Testis (tissue), 3 donors: ENCODE results near the gene RNASE3. TPM values are rescaled to one million over a fixed set of nuclear protein-coding genes. Genes with fewer than 3 reads are reported as not detected.

Source experiments
- DNase-seq: peaks from one replicate; pipeline ENCODE4 v3.0.0-alpha.2; 2019
- H3K27ac ChIP-seq, 2 donors: fragments of 200-600 bp; sonication (generic); one replicate each; pipeline ENCODE4 v1.5.1; 2019
- H3K27me3 ChIP-seq: fragments of 200-600 bp; sonication (generic); one replicate; pipeline ENCODE4 v1.5.1; 2019
- H3K36me3 ChIP-seq: fragments of 200-600 bp; sonication (generic); one replicate; pipeline ENCODE4 v1.5.1; 2017; ENCODE audit warnings: low read depth; ENCODE audit errors: missing control alignments
- H3K4me1 ChIP-seq: fragments of 200-600 bp; sonication (generic); one replicate; pipeline ENCODE4 v1.5.1; 2019
- H3K4me3 ChIP-seq, 2 donors: fragments of 200-600 bp; sonication (generic); one replicate each; pipeline ENCODE4 v1.5.1; 2017 to 2019
- H3K9me3 ChIP-seq: fragments of 200-600 bp; sonication (generic); one replicate; pipeline ENCODE4 v1.5.1; 2017
- POLR2A ChIP-seq: fragments of 450-650 bp; IDR thresholded peaks from one replicate; pipeline ENCODE4 v1.6.1; 2017; ENCODE audit warnings: antibody characterized with exemption, mild to moderate bottlenecking, moderate library complexity
- WGBS, 2 donors: methylation state at CpG; one replicate each; pipeline ENCODE4 v1.1.5; 2018; 5-methylcytosine and 5-hydroxymethylcytosine counted together
- intact Hi-C: fragments of 100-400 bp; cut with DNase I; formaldehyde crosslinking; loops from one replicate; pipeline ENCODE4 v1.15.1; 2023; ENCODE audit warnings: low total_unique reads
- polyA plus RNA-seq: library from polyadenylated mRNA; stranded (reverse); fragments of 350-450 nt; fragmentation: Illumina TruSeq; extraction: RNeasy Lipid Tissue Mini Kit (QIAGEN cat#74804); gene quantifications from one replicate; pipeline ENCODE4 v1.2.3, GENCODE V29; 2014; ENCODE audit warnings: low read depth, low replicate concordance; ENCODE audit not compliant: insufficient read depth
- total RNA-seq, 2 donors: library from RNA; depleted of rRNA; stranded (reverse); fragments of >200 nt; gene quantifications; one replicate each; pipeline ENCODE4 v1.2.3, GENCODE V29; 2016
- TF ChIP-seq, protein P1 (sequence below), 3 experiments: fragments of 450-650 bp in 2 of 3; fragments of 200-600 bp in 1 of 3; sonication (generic) in 1 of 3; IDR thresholded peaks; one replicate each; pipeline ENCODE4 v1.5.1; 2016 to 2019; ENCODE audit warnings: antibody characterized with exemption in 3 of 3, mild to moderate bottlenecking in 2 of 3, moderate library complexity in 1 of 3

RNASE3 gene
- total and polyA plus RNA-seq, 3 donors from 2014 or later, result 0.50 to 1.4 (median 0.63) TPM

DNA sequence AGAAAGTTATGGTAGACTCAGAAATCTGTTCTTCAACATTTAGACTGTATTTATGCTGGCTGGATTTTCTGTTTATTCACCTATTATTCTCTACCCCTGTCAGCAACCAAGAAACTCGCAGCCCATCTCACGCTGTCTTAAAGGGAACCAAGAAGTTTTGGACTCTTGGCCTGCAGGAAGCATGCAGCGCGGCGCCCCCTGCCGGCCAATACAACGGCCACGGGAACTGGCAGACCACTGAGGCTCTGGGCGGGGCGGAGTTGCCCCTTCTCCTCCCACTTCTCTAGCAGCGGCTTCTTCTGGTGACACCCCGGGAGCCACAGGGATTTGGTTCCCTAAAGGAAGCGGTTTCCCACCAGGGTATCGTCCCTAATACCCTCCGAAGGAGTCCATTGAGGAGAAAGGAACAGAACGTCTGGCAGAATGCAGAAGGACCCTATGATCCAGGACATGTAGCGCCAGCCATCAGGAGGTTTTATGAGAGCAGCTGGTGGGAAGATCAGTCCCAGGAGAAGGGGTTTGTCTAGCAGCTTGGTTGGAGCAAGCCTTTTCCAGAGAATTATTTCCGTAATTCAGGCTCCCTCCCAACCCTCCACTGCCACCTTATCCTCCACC is 43.1 kb downstream of the RNASE3 start:
- peak overlapping the region in 1 of 2 donors; percentile 23 for H3K4me3 ChIP-seq
- no peak overlapping the region for H3K27ac ChIP-seq
- TF ChIP-seq, protein P1, sequence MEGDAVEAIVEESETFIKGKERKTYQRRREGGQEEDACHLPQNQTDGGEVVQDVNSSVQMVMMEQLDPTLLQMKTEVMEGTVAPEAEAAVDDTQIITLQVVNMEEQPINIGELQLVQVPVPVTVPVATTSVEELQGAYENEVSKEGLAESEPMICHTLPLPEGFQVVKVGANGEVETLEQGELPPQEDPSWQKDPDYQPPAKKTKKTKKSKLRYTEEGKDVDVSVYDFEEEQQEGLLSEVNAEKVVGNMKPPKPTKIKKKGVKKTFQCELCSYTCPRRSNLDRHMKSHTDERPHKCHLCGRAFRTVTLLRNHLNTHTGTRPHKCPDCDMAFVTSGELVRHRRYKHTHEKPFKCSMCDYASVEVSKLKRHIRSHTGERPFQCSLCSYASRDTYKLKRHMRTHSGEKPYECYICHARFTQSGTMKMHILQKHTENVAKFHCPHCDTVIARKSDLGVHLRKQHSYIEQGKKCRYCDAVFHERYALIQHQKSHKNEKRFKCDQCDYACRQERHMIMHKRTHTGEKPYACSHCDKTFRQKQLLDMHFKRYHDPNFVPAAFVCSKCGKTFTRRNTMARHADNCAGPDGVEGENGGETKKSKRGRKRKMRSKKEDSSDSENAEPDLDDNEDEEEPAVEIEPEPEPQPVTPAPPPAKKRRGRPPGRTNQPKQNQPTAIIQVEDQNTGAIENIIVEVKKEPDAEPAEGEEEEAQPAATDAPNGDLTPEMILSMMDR (IDR thresholded peaks at IDR 0.05), result peak in 1 of 3 experiments; percentile 47
- TF ChIP-seq POLR2A, result no peak
- 8 to 25% methylated on average over 15 to 18 of the region's 18 CpGs for WGBS, 2 donors
- DNase-seq, result peak; percentile 66
- H3K36me3 ChIP-seq, result no peaks in the 10 kb centered on the region
- no peaks in the 10 kb centered on the region for H3K4me1 ChIP-seq
- no peaks in the 10 kb centered on the region for H3K9me3 ChIP-seq
- intact Hi-C loops, result no loop called here
- H3K27me3 ChIP-seq, result no peaks in the 10 kb centered on the region

DNA sequence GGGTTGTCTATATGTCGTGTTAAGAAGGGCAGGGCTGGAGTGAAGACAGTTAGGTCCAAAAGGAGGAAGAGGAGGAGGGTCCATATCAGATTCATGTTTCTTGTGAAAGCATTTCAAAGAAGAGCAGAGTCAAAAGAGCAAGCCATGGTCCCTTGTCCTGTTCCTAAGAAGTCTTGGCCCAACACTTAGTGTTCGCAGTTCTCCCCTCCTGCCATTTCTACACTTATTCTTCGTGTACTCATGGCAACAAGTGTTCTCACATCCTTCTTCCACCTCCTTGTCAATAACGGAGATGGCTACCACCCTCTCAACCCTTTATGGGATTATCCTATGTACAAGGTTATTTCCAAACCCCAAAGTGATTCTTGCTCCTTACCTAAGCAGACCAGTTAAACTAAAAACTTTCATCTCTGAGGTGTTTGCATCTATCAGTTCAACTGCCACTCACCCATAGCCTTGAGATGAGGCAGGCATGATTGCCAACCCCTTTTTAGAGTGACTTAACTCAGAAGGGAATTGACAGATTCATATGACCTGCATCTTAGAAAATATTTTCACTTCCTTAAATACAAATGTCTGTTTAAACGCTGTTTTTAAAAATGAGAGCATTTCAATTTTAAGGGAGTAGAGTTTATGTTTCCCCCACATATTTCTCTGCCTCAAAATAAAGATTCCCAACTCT is 44.3 kb downstream of the RNASE3 start:
- intact Hi-C loops, result no loop called here
- H3K27ac ChIP-seq, result no peak overlapping the region
- H3K9me3 ChIP-seq, result no peaks in the 10 kb centered on the region
- no peaks in the 10 kb centered on the region for H3K36me3 ChIP-seq
- H3K4me3 ChIP-seq, result no peak overlapping the region
- WGBS, 2 donors, result 70 to 84% methylated on average over 5 of the region's 5 CpGs
- no peaks in the 10 kb centered on the region for H3K27me3 ChIP-seq
- no peak for DNase-seq
- no peaks in the 10 kb centered on the region for H3K4me1 ChIP-seq
- TF ChIP-seq POLR2A, result no peak
- TF ChIP-seq, protein P1 (IDR thresholded peaks at IDR 0.05), result no peak

Other genes starting within 250 kb of the RNASE3 start
- gene OR6S1, start 249.7 kb upstream of the RNASE3 start, total RNA-seq, result under 1 TPM in 1 of 2 donors, not detected in 1; 0.68 TPM
- not detected for gene OR6S1, start 249.7 kb upstream of the RNASE3 start, polyA plus RNA-seq
- 10 to 100 TPM; 27.6 to 53.4 TPM for gene RNASE4, start 206.8 kb upstream of the RNASE3 start, total RNA-seq
- 27.7 TPM for gene RNASE4, start 206.8 kb upstream of the RNASE3 start, polyA plus RNA-seq
- 10 to 100 TPM; 28.9 to 42.7 TPM for gene ANG, start 202.6 kb upstream of the RNASE3 start, total RNA-seq
- gene ANG, start 202.6 kb upstream of the RNASE3 start, polyA plus RNA-seq, result 27.7 TPM
- gene EDDM3A, start 145.5 kb upstream of the RNASE3 start, total RNA-seq, result under 1 TPM in 1 of 2 donors, not detected in 1; 0.39 TPM
- 1.9 TPM for gene EDDM3A, start 145.5 kb upstream of the RNASE3 start, polyA plus RNA-seq
- not detected for gene EDDM3B, start 123.0 kb upstream of the RNASE3 start, total RNA-seq
- gene EDDM3B, start 123.0 kb upstream of the RNASE3 start, polyA plus RNA-seq, result not detected
- 1 to 10 TPM in 1 of 2 donors, under 1 TPM in 1; 0.71 to 7.4 TPM for gene RNASE6, start 110.1 kb upstream of the RNASE3 start, total RNA-seq
- 11.0 TPM for gene RNASE6, start 110.1 kb upstream of the RNASE3 start, polyA plus RNA-seq
- 1,000 to 10,000 TPM; 2,192 to 2,939 TPM for gene RNASE1, start 88.5 kb upstream of the RNASE3 start, total RNA-seq
- 1,880 TPM for gene RNASE1, start 88.5 kb upstream of the RNASE3 start, polyA plus RNA-seq
- not detected for gene RNASE2, start 64.1 kb downstream of the RNASE3 start, total RNA-seq
- gene RNASE2, start 64.1 kb downstream of the RNASE3 start, polyA plus RNA-seq, result 0.65 TPM
- 10 to 100 TPM; 93.2 to 93.4 TPM for gene METTL17, start 98.6 kb downstream of the RNASE3 start, total RNA-seq
- gene METTL17, start 98.6 kb downstream of the RNASE3 start, polyA plus RNA-seq, result 68.9 TPM
- gene SLC39A2, start 107.9 kb downstream of the RNASE3 start, total RNA-seq, result under 1 TPM; 0.24 to 0.31 TPM
- not detected for gene SLC39A2, start 107.9 kb downstream of the RNASE3 start, polyA plus RNA-seq
- gene NDRG2, start 133.7 kb downstream of the RNASE3 start, total RNA-seq, result 100 to 1,000 TPM in 1 of 2 donors, 10 to 100 TPM in 1; 98.4 to 106 TPM
- 85.6 TPM for gene NDRG2, start 133.7 kb downstream of the RNASE3 start, polyA plus RNA-seq
- 100 to 1,000 TPM in 1 of 2 donors, 10 to 100 TPM in 1; 94.3 to 201 TPM for gene TPPP2, start 138.8 kb downstream of the RNASE3 start, total RNA-seq
- 490 TPM for gene TPPP2, start 138.8 kb downstream of the RNASE3 start, polyA plus RNA-seq
- gene RNASE13, start 143.4 kb downstream of the RNASE3 start, total RNA-seq, result not detected
- not detected for gene RNASE13, start 143.4 kb downstream of the RNASE3 start, polyA plus RNA-seq
- under 1 TPM; 0.43 to 0.55 TPM for gene RNASE7, start 151.0 kb downstream of the RNASE3 start, total RNA-seq
- gene RNASE7, start 151.0 kb downstream of the RNASE3 start, polyA plus RNA-seq, result 0.24 TPM
- gene RNASE8, start 166.4 kb downstream of the RNASE3 start, total RNA-seq, result not detected
- gene RNASE8, start 166.4 kb downstream of the RNASE3 start, polyA plus RNA-seq, result not detected
- gene ARHGEF40, start 178.9 kb downstream of the RNASE3 start, total RNA-seq, result 10 to 100 TPM; 30.5 to 36.9 TPM
- gene ARHGEF40, start 178.9 kb downstream of the RNASE3 start, polyA plus RNA-seq, result 22.0 TPM
- gene ZNF219, start 207.3 kb downstream of the RNASE3 start, total RNA-seq, result 10 to 100 TPM; 42.8 to 64.8 TPM
- 17.7 TPM for gene ZNF219, start 207.3 kb downstream of the RNASE3 start, polyA plus RNA-seq
- under 1 TPM in 1 of 2 donors, not detected in 1; 0.50 TPM for gene TMEM253, start 209.7 kb downstream of the RNASE3 start, total RNA-seq
- 0.65 TPM for gene TMEM253, start 209.7 kb downstream of the RNASE3 start, polyA plus RNA-seq